Astrocyte (in vitro differentiated cells and primary cell): ENCODE measurements around the gene TRPM4.
"Not testable (repeated sequence)": the region's sequence is repeated elsewhere in the genome, so short reads cannot be mapped to it uniquely, and the experiment has no call there.

Experiments
- EZH2 ChIP-seq: IDR thresholded peaks from 2 replicates; pipeline ENCODE4 v1.6.1; 2012; ENCODE audit warnings: mild to moderate bottlenecking, low read length, inconsistent platforms; ENCODE audit not compliant: insufficient read depth
- TF ChIP-seq, protein P1 (sequence below): IDR thresholded peaks from 2 replicates; pipeline ENCODE4 v1.5.1; 2011; ENCODE audit warnings: low read depth, mild to moderate bottlenecking, inconsistent platforms, low read length, moderate library complexity; ENCODE audit not compliant: insufficient read depth

- TF ChIP-seq, protein P1, sequence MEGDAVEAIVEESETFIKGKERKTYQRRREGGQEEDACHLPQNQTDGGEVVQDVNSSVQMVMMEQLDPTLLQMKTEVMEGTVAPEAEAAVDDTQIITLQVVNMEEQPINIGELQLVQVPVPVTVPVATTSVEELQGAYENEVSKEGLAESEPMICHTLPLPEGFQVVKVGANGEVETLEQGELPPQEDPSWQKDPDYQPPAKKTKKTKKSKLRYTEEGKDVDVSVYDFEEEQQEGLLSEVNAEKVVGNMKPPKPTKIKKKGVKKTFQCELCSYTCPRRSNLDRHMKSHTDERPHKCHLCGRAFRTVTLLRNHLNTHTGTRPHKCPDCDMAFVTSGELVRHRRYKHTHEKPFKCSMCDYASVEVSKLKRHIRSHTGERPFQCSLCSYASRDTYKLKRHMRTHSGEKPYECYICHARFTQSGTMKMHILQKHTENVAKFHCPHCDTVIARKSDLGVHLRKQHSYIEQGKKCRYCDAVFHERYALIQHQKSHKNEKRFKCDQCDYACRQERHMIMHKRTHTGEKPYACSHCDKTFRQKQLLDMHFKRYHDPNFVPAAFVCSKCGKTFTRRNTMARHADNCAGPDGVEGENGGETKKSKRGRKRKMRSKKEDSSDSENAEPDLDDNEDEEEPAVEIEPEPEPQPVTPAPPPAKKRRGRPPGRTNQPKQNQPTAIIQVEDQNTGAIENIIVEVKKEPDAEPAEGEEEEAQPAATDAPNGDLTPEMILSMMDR = not testable (repeated sequence)
- not testable (repeated sequence) for TF ChIP-seq EZH2
Measured at GRCh38 chr19:49127225-49127624, 30.4 kb upstream of the TRPM4 start.
